GM19240 (cell line): ENCODE data around the gene OVOL1.
"Not testable (repeated sequence)": the region's sequence is repeated elsewhere in the genome, so short reads cannot be mapped to it uniquely, and the experiment has no call there.

Experiments used
- DNase-seq: peaks from one replicate; pipeline ENCODE4 v3.0.0; 2011; ENCODE audit warnings: low spot score; ENCODE audit not compliant: insufficient read length

The OVOL1 gene

DNA sequence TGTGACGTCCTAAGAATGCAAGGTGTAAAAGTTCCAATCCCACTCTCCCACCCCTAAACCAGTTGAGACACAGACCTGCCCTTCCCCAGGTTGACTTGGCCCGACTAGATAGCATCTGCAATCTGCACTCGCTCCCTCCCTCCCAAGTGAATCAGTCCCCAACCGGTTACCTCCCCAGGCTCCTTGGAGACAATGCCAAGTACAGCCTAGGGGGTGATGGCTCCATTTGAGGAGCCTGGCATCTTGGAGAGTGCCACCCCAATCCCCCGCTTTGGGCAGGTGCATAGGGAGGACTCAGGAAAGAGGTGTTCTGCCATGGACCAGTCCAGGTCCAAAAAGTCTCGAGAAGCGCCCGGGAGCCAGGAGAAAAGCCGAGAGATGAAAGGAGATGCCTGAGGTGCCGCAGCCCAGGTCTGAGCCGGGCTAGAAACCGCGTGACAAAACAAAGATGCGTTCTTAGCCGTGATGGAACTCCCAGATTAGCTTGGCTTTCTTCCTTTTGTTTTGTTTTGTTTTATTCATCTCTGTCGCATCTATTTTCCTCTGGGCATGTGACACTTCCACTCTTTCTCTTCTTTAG, 28.2 kb downstream of the OVOL1 start:
- DNase-seq, result no peak

DNA sequence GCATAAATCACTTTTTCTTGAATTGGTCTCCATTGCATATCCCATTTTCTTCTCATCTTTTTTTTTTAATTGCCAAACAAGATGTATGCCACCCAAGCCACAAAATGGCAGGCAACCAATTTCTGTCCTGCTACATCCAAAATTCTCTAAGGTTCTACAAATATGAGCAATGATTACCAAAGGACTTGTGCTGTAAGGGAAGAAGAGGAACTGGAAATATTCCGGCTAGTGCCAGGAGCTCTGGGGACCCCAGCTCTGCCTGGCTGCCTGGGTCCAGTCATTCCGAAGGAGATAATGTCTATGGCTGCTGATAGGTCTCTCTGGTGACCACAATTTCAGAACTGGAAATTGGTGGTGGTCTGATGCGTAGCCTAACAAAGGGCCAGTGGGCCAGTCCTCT, 29.8 kb downstream of the OVOL1 start:
- DNase-seq, result no peak

DNA sequence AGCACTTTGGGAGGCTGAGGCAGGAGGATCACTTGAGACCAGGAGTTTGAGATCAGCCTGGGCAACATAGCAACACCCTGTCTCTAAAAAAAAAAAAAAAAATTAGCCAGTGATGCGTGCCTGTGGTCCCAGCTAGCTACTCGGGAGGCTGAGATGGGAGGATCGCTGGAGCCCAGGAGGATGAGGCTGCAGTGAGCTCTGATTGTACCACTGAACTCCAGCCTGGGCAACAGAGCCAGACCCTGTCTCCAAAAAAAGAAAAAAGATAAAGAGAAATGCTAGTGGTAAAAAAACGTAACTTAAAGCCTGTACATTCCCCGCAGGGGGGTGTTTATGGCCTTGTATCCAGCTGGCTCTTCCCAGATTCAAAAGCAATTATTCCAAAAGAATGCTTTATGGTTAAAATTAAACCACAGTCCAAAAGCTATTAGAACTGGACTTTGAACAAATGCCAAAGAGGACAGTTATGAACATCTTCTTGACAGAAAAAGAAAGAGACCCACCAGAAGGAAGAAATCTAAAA, 30.5 kb downstream of the OVOL1 start:
- DNase-seq, result no peak

DNA sequence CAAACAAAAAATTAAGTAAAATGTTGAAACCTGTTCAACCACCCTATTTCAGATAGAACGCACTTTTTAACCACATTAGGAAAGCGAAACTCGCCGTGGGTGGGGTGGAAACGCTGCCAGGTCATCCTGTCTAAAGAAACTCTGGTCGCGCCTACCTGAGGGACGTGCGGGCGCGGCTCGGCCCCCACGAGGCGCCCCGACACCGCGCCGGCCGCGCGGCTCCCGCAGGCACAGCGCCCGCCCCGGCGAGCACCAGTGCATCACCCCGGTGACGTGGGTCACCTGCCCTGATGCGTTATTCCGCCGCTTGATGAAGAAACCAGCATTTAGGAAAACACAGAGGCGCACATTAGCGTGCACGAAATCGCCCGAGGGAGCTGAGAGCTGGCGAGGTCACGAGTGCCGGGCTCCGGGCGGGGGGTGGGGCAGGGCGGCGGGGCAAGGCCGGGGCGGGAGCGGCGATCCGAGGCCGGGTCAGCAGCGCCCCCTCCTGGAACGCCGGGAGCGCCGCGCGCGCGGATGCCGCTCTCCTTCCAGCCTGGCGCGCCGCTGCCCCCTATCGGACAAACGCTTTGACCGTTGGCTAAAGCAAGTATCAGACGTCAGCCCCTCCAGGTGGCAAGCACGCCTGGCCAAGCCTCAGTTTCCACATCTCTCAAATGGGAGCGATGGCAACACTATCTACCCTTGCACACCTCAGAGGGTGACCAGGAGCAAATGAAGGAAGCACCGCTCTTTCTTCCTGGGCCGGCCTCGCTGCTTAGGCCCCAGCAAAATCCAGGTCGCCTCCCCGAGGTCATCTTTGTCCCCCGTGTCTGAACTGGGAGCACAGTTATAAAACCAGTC, 31.2 kb downstream of the OVOL1 start:
- peak; percentile 82 for DNase-seq

DNA sequence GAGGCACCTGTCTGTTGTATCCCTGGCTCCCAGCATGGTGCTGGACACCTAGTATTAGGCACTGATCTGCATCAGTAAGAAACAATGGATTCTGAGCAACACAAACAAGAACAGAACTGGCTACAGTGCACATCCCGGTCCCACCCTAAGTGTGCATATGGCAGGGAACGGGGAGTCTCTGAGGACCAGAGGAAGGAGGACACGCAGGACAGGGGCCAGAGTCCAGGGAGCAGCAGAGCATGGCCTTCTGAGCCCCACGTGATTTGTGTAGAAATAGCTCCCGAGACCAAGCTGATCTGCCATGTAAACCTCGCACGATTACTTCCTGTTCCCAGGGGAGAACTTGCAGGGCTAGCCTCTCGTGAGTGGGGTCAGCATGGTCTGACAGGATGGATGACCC, 34.2 kb downstream of the OVOL1 start:
- no peak for DNase-seq

DNA sequence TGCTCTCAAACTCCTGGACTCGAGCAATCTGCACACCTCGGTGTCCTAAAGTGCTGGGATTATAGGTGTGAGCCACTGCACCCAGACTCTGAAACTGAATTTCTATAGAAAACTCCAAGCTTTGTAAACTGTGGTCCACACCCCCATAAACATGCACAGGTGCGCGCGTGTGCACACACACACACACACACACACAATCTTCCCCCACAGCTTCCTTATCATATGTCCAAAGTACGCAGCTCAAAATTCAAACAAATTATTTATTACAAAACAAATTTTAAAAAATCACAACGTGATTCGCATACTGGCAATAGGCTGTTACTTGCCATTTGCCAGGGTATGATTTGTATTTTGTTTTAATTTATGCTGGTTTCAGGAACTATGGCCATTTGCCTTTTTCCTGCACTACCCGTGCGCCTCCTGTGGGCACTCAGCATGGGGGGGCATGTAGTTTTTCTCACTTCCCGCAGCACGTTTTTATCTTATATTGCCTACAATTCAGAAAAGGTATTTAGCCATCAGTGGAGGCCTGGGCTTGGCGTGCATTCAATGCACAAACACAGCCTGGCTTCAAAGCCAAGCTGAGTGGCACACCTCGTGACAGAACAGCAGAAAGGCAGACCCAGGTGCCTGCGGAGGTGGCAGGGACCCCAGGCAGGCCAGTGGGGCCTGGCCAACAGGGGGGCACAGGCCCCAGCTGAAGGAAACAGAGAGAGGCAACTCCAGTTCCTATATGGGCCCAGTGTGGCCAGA, 36.1 kb downstream of the OVOL1 start:
- no peak for DNase-seq

DNA sequence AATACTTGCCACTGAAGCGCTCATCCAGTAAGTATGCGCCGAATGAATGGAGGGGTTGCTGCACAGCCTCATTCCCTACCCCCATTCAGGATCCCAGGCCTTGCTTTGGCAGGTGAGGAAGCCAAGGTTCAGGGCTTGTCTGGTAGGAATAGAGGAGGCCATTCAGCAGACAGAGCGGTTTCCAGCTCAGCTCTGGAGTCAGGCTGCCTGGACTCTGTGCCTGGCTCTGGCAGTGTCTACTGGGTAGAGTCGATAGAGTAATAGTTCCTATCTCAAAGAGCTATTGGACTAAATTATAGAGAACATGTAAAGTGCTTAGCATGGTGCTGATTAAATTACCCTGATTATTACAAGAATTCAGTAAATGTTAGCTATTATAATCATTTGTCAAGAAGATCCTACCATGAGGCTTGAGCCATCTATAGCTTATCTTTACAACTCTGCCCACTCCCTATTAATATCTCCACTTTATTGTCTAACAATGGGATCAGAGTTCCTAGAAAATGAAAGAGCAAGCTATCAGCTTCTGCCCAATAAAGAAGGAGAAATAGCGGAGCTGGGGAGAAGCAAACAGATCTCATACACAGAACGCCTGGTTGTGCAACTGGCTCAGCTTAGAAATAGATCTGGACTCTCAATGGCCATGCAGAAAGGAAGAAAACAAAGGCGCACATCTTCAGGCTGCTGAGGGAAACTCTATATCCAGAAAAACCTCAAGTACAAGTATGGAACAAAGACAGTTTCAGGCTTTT, 40.3 kb downstream of the OVOL1 start:
- no peak for DNase-seq

DNA sequence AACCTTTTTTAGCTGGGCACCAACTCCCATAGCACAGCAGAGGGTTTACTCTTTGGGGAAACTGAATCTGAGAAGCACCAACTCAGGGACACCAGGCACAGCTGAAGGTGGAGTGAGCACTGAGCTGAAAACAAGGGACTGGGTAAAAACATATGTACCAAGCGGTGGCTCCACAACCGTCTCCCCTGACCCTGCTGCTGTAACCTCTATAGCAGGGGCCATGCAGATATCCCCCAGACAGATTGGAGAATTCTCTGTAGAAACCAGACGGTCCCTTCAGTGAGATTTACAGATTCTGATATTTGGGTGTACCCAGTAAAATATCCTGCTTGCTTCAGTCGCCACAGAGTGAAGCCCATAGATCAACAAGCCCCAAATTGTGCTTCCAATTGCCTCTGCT, 42.6 kb downstream of the OVOL1 start:
- DNase-seq, result no peak

DNA sequence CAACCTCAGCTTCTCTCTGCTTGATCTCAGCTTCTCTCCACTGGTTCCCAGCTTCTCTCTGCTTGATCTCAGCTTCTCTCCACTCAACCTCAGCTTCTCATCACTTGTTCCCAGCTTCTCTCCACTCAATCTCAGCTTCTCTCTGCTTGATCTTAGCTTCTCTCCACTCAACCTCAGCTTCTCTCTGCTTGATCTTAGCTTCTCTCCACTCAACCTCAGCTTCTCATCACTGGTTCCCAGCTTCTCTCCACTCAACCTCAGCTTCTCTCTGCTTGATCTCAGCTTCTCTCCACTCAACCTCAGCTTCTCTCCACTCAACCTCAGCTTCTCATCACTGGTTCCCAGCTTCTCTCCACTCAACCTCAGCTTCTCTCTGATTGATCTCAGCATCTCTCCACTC, 45.4 kb downstream of the OVOL1 start:
- DNase-seq, result not testable (repeated sequence)

DNA sequence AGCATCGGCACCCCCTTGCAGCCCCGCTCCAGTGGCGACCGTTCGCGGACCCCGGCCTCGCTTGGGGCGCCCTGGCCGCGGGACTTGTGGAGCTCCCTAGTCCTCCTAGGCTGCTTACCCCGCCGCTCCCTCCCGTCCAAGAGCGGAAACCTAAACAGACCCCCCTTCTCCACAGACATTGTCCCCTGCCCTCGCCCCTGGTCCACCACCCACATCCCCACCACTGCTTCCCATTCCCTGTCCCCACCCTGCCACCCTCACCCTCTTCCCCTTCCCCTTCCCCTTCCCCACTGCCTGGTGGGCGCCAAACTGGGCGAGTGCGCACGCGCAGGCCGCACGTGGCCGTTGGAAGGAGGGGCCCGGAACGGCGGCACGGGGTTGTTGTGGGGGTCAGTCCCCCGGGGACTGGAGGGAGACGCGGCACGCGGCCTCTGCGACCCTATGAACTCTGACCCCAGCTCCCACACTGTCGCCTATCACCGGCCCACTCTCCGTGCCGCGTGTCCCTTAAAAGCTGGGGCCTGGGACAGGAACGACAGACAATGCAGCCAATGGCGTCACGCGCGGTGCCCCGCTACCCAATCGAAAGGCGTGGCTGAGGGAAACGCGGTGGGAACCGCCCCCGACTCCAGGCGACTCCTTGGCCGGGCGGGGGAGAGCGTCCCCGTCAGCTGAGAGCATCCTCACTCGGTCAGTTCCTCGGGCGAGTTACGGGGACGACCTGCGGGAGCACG, 46.6 kb downstream of the OVOL1 start, which contains the start of gene SNX32:
Gene SNX32 (plus strand): TSS at position 667 of the 734 bp plus-strand sequence. CDS start 103 bp downstream, outside the sequence.
- DNase-seq, result peak; percentile 98

DNA sequence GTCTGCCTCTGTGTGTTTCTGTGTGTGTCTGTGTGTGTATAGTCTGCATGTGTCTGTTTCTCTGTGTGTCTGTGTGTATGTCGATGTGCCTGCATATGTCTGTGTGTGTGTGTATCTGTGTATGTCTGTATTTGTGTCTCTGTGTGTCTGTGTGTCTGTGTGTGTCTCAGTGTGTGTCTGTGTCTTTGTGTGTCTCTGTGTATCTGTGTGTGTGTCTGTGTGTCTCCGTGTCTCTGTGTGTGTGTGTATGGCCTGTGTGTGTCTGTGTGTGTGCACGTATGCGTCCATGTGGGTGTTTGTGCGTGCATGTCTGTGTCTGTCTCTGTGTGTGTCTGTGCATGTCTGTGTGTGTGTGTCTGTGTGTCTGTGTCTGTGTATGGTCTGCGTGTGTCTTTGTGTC, 47.3 kb downstream of the OVOL1 start:
- DNase-seq, result no peak

DNA sequence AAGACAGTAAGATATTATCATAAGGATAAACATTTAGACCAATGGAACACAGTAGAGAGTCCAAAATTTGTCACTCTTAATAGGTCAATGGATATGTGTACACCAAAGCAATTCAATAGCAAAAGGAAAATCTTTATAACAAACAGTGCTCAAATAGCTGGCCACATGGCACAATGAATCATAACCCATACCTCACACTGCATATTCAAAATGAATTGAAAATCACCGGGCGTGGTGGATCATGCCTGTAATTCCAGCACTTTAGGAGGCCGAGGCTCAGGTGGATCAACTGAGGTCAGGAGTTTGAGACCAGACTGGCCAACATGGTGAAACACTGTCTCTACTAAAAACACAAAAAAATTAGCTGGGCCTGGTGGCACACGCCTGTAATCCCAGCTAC, 55.3 kb downstream of the OVOL1 start:
- no peak for DNase-seq

DNA sequence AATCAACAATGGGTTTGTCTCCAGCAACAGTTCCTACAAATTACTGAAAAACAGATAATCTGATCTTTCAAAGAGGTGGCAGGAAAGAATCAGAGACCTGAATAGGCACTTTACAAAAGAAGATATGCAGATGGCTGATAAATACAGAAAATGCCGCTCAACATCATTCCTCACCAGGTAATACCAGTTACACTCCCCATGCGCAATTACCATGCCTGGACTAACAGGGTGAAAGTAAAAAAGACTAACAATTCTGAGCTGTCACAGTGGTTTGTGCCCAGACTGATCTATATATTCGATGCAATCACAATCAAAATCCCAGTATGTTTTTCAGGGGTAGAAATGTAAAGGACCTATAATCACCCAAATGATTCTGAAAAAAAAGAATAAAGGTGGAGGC, 56.9 kb downstream of the OVOL1 start:
- no peak for DNase-seq

DNA sequence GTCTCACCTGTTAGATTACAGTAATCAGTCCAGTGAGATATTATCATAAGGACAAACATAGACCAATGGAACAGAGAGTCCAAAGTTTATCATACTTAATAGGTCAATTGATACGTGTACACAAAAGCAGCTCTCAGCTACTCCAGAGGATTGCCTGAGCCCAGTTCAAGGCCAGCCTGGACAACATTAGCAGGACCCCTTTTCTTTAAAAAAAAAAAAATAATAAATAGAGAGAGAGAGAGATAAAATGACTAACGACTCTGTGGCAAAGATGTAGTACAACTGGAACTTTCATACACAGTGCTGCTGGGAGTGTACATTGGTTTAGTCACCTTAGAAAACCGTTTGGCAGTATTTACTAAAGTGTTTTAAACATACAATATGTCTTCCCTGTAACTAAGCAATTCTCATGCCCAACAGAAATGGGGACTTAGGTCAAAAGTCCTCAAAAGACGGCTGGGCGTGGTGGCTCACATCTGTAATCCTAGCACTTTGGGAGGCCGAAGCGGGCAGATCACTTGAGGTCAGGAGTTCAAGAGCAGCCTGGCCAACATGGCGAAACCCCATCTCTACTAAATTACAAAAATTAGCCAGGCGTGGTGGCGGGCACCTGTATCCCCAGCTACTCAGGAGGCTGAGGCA, 57.5 kb downstream of the OVOL1 start:
- no peak for DNase-seq
